Stimulated activated CD4-positive, alpha-beta T cell treated with anti-CD3 and anti-CD28 coated beads, Interleukin-4, amount 100 ng/mL, for 4 hours (primary cell): ENCODE results near the gene CLDN22.

Source experiments
- DNase-seq, 2 experiments: peaks; one replicate each; pipeline ENCODE4 v3.0.0-alpha.2; 2020

Gene CLDN22

DNA sequence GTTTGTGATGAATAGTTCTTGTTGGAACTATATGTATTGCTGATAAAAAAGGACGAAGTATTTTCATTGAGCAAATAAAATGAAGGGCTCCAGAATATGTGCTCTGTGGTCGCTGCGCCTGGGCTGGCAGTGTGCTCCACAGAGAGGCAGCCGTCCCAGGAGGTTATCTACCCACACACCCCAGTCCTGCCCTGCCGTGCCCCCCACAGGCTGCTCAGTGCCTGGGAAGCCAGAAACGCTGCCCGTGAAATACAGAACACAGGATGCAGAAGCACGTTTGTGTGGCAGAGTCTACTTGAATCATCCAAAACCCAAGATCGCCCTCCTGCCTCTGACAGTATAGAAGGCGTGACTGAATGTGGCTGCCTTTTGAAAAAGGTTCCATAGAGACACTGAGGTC, 1.4 kb downstream of the CLDN22 start:
- DNase-seq, result no peak

DNA sequence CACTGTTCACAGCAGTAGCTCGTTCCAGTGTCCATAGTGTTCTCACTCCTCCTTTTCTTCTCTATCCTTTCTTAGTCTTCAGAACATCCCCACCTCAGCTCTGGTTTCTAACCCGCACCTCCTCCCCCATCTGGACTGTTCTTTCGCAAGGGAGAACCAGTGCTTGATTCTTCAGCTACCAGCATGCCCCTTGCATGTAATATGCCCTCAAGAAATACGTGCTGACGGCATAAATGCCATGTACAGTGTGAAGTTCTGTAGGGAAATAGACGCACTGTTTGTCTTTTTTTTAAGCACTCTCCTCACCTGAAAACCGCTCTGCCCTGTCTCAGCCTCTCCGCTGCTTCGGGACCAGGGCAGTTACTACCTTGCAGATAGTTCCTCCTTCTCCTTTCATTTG, 5.3 kb downstream of the CLDN22 start:
- no peak for DNase-seq

DNA sequence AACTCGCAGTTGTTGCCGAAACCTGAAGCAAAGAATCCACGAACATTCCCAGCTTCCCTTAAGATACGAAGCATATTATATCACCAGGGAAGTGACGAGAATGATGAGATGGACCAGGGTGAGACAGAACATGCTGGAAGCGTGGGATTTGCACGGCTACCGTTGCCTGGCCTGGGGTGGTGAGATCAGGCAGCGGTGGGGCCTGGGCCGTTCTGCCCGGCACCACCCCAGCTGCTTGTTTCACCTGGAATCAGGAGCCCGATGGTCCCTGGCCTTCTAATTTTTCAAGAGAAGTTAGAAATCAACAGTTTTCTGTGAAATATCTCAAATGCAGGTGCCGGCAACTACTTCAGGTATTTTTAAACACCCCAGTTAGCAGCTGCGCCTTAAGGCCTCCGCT, 5.7 kb downstream of the CLDN22 start:
- no peak for DNase-seq

DNA sequence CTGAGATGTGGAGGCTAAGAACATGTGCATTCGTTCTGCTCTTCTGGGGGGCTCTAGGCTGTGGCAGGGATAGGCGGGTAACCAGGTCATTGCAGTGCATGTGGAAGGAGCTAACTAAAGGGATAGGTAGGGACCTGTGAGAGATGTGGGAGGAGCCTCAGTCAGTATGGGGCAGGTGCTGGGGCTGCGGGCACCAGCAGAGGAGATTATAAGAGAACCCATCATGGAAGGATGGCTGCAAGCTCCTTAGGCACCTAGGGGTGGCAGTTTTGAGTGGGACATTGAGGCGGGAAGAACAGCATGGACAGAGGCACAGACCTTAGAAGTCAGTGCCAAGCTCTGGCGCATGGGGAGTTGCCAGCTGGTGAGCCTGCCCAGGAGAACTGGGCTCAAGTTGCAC, 7.2 kb downstream of the CLDN22 start:
- DNase-seq, result no peak

DNA sequence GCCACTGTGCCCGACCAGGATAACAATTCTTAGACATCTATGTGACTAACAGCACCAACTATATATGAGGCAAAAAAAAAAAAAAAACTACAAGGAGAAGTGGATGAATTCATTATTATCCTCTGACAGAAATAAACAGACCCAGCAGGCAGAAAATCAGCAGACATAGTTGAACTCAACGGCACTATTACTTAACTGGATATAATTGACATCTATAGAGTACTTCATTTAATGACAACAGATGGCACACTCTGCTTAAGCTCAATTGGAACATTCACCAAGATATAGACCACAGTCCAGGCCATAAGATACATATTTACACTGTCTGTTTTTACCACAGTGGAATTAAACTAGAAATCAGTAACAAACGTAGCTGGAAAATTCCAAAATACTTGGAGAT, 13.3 kb downstream of the CLDN22 start:
- no peak for DNase-seq

DNA sequence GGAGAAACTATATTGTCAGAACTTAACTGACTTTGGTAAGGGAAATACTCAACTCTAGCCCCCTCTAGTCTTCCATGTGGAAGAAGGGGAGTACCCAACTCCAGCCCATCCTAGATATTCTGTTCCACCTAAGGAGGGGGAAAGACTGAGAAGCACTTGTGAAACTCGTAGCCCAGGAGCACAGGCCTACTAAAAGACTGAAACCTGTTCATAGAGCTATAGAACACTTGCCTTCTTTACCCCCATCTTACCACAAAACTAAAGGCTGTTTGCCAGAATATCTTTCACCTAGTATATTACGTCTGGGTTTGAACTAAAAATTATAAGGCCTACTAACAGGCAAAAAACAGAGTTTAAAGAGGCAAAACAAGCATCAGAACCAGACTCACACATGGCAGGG, 15.5 kb downstream of the CLDN22 start:
- no peak for DNase-seq

DNA sequence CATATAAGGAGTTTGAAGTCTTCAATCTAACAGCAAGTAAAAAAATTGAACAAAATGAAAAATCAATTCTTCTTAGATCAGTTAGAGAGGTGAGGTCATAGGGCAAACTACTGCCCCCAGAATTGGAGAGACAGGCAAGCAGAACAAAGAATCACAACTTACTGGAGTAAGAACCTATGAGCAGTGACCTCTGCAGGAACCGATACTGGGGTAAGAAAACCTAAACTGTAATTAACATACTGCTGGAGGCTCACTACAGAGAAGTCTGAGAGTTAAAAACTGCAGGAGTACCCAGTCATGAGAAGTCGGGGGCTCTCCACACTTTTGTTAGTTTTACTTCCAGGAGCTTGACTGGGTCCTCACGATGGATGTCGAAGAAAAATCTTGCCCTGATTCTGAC, 16.0 kb downstream of the CLDN22 start:
- no peak for DNase-seq

DNA sequence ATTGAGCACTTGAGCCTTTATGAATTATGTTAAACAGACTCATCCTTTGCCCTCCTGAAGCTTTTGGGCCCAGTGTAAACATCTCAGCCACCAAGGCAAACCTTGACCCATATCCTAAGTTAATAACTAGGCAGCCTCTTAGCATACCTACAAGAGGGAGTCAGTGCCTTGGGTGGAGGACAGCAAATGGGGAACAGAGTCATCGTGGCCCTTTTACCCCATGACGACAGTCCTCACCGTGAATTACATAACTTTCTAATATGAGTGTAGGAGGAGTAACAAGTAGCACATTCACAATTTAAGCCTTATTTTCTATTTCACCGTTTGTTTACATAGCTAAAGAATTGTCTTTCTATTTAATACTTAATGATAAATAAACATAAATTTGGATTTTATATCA, 16.8 kb downstream of the CLDN22 start:
- no peak for DNase-seq

DNA sequence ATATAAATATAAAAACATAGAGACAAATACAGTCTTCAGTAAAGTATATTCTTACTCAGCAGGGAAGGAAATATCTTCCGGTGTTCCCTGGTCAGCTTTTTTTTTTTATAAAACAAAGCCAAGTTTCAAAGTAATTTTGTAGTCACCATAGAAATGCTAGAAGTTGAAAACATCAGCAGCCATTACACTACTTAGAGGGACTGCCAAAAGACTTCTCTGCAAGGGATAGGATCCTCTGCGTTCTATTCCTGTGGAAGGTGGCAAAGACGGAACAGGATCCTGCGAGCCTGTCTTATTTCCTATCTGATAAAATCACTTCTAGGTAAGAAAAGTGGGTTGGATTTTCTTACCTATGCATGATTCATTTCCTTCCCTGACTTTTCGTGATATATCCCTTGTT, 19.4 kb downstream of the CLDN22 start:
- DNase-seq, result no peak

DNA sequence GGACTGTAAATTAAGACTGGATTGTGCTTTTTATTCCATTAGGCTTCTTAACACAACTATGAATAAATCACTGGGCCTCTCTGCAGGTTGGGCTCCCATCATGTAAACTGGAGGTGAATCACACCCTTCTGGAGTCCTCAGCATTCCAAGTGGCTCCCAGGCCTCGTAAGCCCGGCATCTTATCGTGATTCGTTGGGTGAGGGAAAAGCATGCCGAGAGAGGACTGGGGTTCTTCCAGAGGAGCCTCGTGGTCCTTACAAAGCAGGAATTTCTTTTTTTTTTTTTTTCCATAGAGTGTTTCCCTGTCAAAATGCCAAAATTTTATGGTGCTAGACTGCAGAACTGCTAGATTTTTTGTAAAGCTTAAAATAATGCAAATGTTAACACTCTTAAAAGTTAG, 20.0 kb downstream of the CLDN22 start:
- DNase-seq, result no peak

DNA sequence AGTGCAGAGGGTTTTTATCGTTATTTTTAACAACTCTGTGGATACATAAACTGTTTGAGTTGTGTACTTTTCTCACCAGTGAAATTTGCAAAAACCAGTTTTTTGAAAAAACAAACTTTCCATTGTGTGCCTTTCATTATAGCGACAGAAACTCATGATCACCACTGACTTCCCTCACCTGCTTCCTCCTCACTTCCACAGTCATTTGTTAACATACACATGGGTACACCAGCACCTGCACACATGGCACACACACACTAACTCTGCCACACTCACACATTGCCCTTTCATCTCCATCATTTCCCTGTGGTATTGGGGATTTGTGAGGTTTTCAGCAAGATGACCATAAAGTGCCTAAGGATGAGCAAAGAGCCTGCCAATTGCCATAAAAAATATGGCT, 20.6 kb downstream of the CLDN22 start:
- DNase-seq, result no peak

DNA sequence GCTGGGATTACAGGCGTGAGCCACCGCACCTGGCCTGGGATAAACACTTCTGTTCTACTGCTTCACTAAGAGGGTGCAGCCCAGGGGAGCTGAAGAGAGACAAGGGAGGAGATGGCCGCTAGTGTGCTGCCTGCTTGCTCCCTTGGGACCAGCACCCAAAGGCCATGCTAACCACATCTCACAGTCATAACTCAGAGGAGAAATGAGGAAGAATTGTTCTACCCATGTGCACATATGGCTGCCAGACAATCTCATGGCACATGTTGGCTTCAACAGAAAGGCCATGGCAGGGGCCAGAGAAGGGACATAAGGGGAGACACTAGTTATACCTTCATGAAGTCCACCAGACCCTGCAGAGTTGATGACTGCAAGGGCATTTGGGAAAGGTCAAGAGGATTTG, 22.4 kb downstream of the CLDN22 start:
- DNase-seq, result no peak

DNA sequence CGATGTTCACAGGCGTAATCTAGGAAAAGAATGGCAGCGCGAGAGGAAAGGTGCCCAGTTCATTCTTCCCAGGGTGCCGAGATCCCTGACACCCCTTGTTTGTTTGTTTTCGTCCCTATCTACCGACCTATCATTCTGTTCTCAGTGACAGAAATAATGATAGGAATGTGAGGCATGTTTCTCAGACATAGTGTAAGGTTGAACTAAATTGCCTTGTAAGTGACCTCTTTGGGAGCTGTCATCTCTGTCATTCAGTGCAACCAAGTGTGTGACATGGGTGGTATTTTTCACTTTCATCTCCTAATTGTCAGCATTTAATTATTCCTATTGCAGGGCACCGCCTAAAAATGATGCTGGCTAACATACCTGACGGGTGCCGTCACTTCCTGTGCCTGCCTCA, 24.4 kb downstream of the CLDN22 start:
- DNase-seq, result no peak

DNA sequence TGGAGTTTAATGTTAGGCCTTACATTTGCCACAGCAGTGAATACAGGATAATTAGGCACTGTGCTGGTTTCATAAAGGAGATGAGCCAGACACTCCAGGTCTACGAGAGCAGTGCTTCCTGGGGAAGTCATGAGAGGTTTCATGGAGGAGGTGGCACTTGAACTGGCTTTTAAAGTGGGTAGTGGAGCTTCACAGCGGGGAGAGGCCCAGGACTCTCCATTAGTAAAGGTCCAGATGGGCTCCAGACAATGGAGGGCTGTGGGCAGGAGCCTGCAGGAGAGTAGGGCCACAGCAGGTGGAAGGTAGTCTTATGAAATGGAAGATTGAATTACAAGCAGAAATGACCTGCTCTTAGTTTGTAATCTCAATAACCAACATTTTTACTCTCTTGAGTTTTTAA, 29.0 kb downstream of the CLDN22 start:
- no peak for DNase-seq

DNA sequence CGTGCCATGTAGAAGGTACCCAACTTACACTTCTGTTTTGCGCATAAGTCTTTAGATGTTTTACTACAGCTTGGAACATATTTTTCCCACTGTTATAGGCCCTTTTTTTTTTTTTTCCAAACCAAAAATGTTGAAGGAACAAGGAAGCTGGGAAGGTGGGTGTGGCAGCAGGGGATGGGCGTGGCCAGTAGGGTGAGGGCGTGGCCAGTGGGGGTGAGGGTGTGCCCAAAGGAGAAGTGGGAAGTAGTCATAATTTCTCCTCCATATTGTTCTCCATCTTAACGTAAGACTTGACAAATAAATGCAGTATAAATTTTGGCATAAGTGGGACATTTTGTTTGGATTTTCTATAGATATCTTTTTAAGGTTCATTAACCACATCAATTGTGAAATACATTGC, 30.4 kb downstream of the CLDN22 start:
- no peak for DNase-seq

DNA sequence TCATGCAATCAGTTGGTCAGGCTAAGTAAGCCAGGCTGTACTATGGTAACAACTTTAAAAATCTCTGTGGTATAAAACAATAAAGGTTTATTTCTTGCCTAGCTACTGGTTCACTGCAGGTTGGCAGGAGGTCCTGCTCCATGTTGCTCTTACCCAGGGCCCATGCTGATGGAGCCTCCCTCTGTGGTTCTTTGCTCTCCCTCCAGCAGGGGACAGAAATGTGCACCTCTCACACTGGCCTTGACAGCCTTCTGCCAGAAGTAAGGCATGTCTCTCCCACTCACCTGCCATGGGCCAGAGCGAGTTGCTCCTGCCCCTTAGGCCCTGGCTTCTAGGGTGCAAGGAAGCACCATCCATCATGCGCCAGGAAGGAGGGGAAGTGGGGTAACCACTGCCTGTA, 31.1 kb downstream of the CLDN22 start:
- no peak for DNase-seq

DNA sequence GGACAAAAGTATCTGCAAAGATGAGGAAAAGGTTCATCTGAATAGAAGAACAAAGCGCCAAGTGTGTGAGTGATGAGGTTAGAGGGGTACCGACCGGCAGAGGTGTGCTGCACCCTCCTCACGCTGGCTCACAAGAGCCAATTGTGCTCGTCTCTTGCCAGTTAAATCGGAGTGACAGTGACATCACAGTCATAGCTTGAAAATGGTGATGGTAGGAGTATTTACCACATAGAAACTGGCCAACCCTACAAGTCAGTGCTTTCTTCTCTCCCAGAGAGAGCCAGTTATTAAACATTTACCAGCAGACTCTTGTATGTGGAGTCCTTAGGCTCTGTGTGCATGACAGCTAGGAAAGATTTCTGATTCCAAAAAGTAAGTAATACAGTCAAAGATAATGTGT, 32.4 kb downstream of the CLDN22 start:
- no peak for DNase-seq

DNA sequence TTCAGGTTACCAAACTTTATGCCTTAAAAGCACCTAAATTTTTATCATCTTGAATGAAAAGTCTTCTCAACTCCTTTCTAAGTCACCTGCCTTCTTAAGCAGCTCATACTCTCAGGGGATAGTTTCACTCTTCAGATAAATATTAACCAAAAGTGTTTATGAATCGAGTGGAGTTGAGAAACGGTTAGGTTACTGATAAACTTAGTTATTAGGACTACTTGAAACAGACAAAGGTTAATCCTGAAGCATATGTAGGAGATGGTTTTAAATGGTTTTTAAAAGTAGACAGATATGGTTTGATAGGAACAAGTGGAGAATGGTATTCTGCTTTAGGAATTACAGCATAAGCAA, 32.8 kb downstream of the CLDN22 start:
- no peak for DNase-seq

DNA sequence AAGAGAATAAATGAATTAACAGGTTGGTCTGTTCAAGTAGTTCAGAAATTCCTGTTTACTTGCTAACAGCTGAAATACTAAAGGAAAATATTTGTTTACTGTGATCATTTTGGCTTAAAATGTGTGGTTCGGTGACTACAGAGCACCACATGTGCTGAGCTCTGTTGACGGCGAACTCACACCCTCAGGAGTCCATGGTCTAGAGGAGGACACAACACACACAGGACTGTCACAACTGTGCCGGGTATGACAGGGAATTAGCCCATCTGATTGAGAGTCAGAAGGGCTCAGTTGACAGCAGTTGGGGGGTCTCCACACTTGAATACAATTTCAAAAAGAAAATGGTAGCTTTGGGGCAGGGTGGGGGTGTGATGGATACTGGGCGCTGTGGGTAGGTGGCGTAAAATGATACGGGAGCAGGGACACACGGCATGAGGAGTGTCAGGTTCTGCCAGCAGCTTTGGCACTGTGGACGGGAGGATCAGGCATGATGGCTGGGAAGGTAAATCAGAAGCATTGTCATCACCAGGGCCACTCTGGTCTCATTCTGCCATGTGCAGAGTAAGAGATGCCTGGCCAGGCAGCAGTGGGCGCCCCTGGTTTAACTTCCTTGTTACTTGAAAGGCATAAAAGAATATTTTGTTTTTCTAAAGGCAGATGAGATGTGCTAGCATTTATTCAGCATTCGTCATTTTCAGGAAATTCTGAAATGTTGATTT, 33.3 kb downstream of the CLDN22 start:
- no peak for DNase-seq

DNA sequence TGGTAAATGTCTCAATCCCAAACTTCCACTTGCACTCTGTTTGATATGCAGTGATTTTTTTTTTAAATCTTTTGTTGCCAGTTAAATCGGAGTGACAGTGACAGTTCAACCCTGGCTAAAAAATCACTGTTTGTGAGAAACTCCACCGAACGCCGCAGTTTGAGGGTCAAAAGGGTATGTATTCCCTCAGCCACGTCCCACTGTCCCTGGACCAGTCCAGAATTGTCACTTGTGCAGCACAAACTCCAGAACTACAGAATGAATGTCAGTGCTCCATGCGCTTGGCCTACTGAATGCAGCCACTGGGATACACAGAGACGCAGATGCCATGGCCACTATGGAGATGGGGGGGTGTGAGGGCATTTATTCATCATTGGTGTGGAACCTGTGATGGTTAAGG, 34.2 kb downstream of the CLDN22 start:
- no peak for DNase-seq

DNA sequence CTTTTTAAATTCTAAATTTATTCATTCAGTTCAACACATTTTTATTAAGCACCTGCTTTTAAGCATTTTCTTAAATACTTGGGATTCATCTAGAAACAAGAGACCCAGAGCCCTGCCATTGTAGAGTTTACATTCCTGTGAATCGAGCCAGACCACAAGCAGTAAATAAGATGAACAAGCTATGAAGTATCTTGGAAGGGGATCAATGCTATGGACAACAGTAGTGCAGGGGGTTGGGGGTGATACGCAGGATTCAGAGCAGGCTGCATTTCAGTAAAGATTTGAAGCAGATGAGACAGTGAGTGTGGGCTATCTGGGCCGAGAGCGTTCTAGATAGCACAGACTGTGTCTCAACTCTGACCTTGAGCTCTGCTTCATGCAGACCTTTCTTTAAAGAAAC, 35.1 kb downstream of the CLDN22 start:
- no peak for DNase-seq

DNA sequence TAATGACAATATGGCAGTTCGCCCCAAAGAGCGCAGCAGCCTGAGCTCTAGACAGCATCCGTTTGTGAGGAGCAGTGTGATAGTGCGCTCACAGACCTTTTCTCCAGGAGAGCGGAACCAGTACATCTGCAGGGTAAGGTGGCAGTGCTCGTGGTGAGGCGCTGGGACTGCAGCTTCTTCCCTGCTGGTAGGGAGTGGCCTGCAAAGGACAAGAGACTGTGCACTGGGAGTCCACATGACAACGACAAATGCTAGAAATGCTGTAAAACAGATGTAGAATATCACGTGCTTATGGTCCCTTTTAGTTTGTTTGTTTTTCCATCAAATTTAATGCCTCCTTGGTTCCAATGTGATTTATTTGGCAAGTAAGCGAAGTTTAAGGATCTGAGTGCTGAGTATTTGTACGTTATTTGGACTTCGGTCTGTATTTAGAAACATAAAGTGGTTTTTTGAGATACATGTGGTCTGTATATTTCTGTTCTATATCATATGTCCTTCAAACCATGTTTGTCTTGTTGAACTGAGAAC, 35.8 kb downstream of the CLDN22 start:
- no peak for DNase-seq

DNA sequence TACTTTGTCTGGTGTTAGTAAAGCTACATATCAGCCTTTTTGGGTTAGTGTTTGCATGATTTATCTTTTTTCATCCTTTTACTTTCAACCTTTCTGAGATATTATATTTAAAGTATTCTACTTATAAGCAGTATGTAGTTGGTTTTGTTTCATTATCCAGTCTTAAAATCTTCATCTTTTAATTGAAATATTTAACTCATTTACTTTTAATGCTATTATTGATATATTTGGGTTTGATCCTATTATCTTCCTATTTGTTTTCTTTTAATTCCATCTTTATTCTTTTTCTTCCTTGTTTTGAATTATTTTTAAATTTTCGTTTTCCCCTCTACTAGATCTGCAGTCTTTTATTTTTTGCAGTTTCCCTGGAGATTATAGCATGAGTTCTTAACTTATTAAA, 44.0 kb downstream of the CLDN22 start:
- DNase-seq, result no peak

DNA sequence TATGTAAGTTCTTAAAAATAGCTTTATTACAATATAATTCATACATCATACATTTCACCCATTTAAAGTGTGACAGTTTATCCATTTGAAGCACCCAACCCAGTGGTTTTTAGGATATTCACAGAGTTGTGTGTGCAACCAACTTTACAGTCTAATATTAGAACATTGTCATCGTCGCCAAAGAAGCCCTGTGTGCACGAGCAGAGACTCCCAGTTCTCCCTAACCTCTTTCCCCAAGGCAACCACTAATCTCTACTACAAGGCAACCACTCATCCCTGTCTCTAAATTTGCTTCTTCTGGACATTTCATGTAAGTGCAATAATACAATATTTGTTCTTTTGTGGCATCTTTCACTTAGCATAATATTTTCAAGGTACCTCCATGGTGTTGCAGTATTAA, 47.7 kb downstream of the CLDN22 start:
- DNase-seq, result no peak

DNA sequence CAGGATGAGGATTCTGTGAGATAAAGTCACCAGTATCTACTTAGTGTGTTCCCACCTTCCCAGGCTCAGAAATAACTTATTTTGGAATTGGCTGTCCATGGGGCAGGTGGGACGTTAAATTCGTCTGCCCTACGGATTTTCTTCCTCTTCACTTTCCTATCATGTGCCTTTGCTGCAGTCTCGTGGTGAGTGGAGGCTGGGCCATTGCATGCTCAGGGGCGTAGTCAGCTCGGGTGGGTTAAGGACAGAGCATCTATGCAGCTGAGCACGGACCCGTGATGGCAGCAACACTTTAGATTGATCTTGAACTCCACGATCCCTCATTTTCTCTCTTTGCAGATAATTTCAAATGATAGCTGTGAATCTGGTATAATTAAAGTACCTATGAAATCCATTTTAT, 51.5 kb downstream of the CLDN22 start:
- no peak for DNase-seq
